Fibroblast of peridontal ligament (primary cell): ENCODE data around the gene RABL2A.
"Not testable (repeated sequence)": the region's sequence is repeated elsewhere in the genome, so short reads cannot be mapped to it uniquely, and the experiment has no call there.

Experiments used
- DNase-seq: peaks from one replicate; pipeline ENCODE4 v3.0.0-alpha.2; 2010; ENCODE audit errors: extremely low read depth

RABL2A gene

GRCh38 chr2:113685471-113685870 lies 58.4 kb downstream of the RABL2A start:
- peak; percentile 8 for DNase-seq

DNA sequence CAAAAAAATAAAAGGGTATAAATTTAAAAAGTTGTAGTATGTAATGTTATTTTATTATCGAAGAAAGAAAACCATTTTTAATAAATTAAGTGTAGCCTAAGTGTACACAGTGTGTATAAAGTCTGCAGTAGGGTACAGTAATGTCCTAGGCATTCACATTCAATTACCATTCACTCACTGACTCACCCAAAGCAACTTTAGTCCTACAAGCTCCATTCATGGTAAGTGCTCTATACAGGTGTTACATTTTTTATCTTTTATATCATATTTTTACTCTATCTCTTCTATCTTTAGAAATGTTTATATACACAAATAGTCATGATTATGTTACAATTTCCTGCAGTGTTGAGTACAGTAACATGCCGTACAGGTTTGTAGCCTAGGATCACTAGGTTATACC lies 59.5 kb downstream of the RABL2A start:
- DNase-seq = no peak

- DNase-seq = not testable (repeated sequence)
Measured at GRCh38 chr2:113690871-113691270, 63.8 kb downstream of the RABL2A start.
